Skeletal muscle satellite cell (primary cell): ENCODE measurements around the gene RRAS.
A peak's percentile ranks its signal among the peaks of the same experiment; 100 is the strongest.

Experiments used
- H3K27me3 ChIP-seq: 2 replicates; pipeline ENCODE4 v1.7.0; 2013; ENCODE audit warnings: low read length; ENCODE audit not compliant: control insufficient read depth, insufficient read depth
- H3K36me3 ChIP-seq: 2 replicates; pipeline ENCODE4 v1.7.0; 2013; ENCODE audit warnings: mild to moderate bottlenecking, control low read depth, low read length; ENCODE audit not compliant: insufficient read depth
- H3K4me1 ChIP-seq: 2 replicates; pipeline ENCODE4 v1.7.0; 2013; ENCODE audit warnings: low read length; ENCODE audit not compliant: control insufficient read depth, insufficient read depth
- H3K4me2 ChIP-seq: 2 replicates; pipeline ENCODE4 v1.7.0; 2013; ENCODE audit warnings: mild to moderate bottlenecking, low read length
- H3K4me3 ChIP-seq: 2 replicates; pipeline ENCODE4 v1.7.0; 2013; ENCODE audit warnings: low read length
- H3K9ac ChIP-seq: 2 replicates; pipeline ENCODE4 v1.7.0; 2013; ENCODE audit warnings: mild to moderate bottlenecking, low read depth, low read length, moderate library complexity
- H3K9me3 ChIP-seq: replicated peaks from 2 replicates; pipeline ENCODE4 v1.7.0; 2013; ENCODE audit warnings: mild to moderate bottlenecking, control low read depth, low read length

RRAS gene

GRCh38 chr19:49682274-49682673 is 42.3 kb upstream of the RRAS start:
- H3K27me3 ChIP-seq, result no peaks in the 10 kb centered on the region
- H3K4me1 ChIP-seq, result peaks cover 17% of the 10 kb centered on the region
- H3K36me3 ChIP-seq, result peaks cover 50% of the 10 kb centered on the region
- H3K4me2 ChIP-seq, result no peak overlapping the region
- no peak overlapping the region for H3K9ac ChIP-seq
- H3K9me3 ChIP-seq, result no peaks in the 10 kb centered on the region
- H3K4me3 ChIP-seq, result no peak overlapping the region

DNA sequence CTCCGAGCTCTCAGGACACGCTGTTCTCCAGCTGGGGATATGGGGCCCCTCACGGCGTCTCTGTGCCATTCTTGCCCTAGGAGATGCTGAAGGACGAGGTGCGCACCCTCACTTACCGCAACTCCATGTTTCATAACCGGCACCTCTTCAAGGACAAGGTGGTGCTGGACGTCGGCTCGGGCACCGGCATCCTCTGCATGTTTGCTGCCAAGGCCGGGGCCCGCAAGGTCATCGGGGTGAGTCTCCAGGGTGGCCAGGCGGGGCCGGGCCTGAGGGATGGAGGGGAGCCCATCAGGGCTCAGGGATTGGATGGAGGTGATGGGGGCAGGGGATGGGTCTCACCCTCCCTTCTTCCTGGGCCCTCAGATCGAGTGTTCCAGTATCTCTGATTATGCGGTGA is 41.9 kb upstream of the RRAS start:
- Histone ChIP-seq H3K9me3 (no peaks in the 10 kb centered on the region), H3K27me3 (no peaks in the 10 kb centered on the region), H3K4me2 (no peak overlapping the region), H3K4me3 (no peak overlapping the region), H3K36me3 (peaks cover 47% of the 10 kb centered on the region), H3K9ac (no peak overlapping the region), H3K4me1 (peaks cover 17% of the 10 kb centered on the region)

DNA sequence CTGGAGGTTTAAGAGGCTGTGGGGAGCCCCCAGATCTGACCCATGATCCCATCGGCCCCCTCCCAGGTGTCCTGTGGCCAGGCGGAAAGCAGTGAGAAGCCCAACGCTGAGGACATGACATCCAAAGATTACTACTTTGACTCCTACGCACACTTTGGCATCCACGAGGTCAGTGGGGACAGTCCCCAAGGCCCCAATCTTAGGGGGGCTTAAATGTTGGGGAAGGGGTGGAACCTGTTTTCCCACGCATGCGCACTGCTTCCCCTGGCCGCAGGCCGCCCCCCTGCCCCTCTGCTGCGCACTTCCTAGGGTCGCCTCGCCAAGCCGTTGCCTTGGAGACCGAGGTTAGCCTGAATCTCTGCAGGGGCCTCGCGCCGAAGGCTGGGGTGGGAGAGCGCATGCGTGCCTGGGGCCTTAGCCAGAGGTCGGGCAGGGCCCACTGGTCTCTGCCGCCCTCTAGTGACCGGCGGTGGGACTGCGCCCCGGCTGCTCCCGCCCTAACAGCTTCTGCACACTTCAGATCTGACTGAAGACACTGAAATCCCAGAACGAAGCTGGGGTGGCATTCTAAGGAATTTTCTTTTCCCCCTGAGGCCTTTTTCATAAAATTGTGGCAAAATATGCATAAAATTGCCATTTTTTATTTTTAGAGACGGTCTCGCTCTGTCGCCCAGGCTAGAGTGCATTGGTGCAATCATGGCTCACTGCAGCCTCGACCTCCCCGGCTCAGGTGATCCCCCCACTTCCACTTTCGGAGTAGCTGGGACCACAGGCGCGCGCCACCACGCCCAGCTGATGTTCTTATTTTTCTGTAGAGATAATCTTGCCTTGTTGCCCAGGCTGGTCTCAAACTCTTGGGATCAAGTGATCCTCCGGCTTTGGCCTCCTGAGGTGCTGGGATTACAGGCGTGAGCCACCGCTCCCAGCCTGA is 40.7 kb upstream of the RRAS start:
- H3K27me3 ChIP-seq, result no peaks in the 10 kb centered on the region
- H3K9me3 ChIP-seq, result no peaks in the 10 kb centered on the region
- H3K4me1 ChIP-seq, result peaks cover 21% of the 10 kb centered on the region
- H3K36me3 ChIP-seq, result peaks cover 39% of the 10 kb centered on the region
- peak overlapping the region; percentile 18 for H3K4me3 ChIP-seq
- H3K4me2 ChIP-seq, result peak overlapping the region; percentile 65
- H3K9ac ChIP-seq, result peak overlapping the region; percentile 26

DNA sequence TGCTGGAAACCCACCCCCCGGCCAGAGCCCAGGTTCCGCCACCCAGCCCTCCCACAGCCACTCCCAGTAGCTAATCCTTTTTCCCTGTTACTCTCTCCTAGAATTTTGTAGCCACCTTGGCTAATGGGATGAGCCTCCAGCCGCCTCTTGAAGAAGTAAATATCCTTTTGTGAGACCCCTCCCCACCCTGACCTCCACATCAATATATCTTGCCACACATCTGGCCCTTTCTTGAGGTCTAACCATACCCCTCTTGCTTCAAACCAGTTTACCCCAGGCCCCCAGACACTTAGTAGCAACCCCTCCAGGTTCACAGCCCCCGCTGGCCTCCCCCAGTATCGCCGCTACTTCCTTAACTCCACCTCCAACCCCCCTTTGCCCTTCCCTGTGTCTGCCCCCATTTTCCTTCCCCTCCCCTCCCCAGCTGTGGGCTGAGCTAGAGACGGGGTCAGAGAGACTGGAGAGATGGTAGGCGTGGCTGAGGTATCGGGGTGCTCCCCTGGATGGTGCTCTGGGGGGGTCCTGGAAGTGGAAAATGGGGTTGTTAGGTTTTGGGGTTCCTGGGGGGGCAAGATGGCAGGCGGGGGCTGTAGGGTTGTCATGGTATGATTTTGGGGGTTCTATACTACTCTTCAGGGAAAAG is 39.9 kb upstream of the RRAS start:
- Histone ChIP-seq H3K9ac (peak overlapping the region; percentile 26), H3K4me3 (peak overlapping the region; percentile 18), H3K9me3 (no peaks in the 10 kb centered on the region), H3K4me2 (peak overlapping the region; percentile 65), H3K36me3 (peaks cover 31% of the 10 kb centered on the region), H3K4me1 (peaks cover 22% of the 10 kb centered on the region), H3K27me3 (no peaks in the 10 kb centered on the region)

- H3K9me3 ChIP-seq, result no peaks in the 10 kb centered on the region
- H3K27me3 ChIP-seq, result no peaks in the 10 kb centered on the region
- peak overlapping the region; percentile 0 for H3K9ac ChIP-seq
- peaks cover 24% of the 10 kb centered on the region for H3K36me3 ChIP-seq
- no peak overlapping the region for H3K4me3 ChIP-seq
- peaks cover 25% of the 10 kb centered on the region for H3K4me1 ChIP-seq
- peak overlapping the region; percentile 65 for H3K4me2 ChIP-seq
These were observed 39.2 kb upstream of the RRAS start for GRCh38 chr19:49678985-49679770.

GRCh38 chr19:49677901-49678674 is 38.1 kb upstream of the RRAS start:
- Histone ChIP-seq H3K27me3 (no peaks in the 10 kb centered on the region), H3K4me1 (peaks cover 25% of the 10 kb centered on the region), H3K9ac (peak overlapping the region; percentile 99), H3K9me3 (no peaks in the 10 kb centered on the region), H3K4me2 (peak overlapping the region; percentile 94), H3K36me3 (peaks cover 15% of the 10 kb centered on the region), H3K4me3 (peak overlapping the region; percentile 99)

DNA sequence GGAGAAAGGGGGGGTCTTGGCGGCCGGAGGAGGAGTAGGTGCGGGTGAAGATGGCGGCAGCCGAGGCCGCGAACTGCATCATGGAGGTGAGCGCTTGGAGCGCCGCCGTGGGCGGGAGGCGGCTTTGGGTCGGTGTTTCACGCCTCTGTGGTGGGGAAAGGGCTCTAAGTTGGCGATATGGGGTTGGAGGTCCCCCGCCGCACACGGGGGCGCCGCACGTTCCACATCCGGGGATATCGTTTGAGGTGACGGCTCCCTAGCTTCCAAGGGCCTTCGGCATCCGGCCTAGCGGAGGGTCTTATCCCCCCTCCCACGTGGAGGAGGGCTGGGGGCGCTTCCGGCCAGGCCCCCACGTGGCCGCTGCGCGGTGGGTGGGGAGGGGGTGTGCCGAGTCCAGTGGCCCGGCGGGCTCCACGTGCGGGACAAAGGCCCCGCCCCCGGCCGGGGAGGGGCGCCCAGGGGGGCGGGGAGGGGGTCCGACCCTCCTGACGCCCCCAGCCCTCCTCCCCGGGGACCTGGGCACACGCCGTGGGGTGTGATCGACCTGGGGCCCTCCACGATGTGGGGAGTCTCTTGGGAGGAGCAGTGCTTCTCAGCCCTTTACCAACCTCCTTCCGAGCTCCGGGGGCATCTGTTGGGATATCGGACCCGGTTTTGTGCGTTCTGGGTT is 37.4 kb upstream of the RRAS start, which contains the start of gene PRMT1:
TSS of gene PRMT1 (plus strand) at position 41 of the 670 bp plus-strand sequence. CDS start at position 51, 10 bp downstream.
- Histone ChIP-seq H3K36me3 (peaks cover 11% of the 10 kb centered on the region), H3K27me3 (no peaks in the 10 kb centered on the region), H3K4me2 (peak within 1 kb of the TSS; percentile 94), H3K9me3 (no peaks in the 10 kb centered on the region), H3K9ac (peak within 1 kb of the TSS; percentile 99), H3K4me1 (peaks cover 25% of the 10 kb centered on the region), H3K4me3 (peak within 1 kb of the TSS; percentile 99)

- H3K9me3 ChIP-seq, result no peaks in the 10 kb centered on the region
- H3K4me2 ChIP-seq, result peak overlapping the region; percentile 94
- peak overlapping the region; percentile 99 for H3K4me3 ChIP-seq
- peaks cover 29% of the 10 kb centered on the region for H3K4me1 ChIP-seq
- peaks cover 6% of the 10 kb centered on the region for H3K36me3 ChIP-seq
- H3K9ac ChIP-seq, result peak overlapping the region; percentile 99
- no peaks in the 10 kb centered on the region for H3K27me3 ChIP-seq
These were observed 36.9 kb upstream of the RRAS start for GRCh38 chr19:49676784-49677230.

DNA sequence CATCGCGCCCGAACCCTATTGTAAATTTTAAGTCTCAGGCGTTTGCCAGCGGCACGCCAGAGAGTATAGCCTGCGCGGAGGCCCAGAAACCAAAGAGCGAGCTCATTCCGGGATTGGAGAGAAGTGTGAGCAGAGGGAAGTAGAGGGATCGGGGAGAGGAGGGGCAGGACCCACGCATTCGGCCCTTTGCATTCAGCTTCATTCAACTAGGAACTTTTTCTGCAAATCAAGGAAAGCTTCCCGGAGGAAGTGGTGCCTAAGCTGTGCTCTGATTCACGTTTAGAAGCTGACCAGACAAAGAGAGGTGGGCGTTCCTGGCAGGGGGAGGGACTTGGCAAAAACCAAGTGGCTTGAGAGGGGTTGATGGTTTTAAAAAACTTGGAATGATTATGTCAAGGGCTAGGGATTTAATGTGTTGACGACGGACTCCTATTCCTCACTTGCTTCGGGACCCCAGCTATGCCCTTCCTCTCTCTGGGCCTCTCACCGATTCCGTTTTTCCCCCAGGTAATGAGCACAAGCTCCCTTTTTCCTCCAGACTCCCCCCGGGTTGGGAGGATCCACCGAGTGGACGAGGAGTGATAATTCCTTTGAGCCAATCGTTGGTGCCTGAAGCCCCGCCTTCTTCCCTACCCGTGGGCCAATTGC is 36.3 kb upstream of the RRAS start:
- H3K4me2 ChIP-seq, result peak overlapping the region; percentile 91
- H3K9me3 ChIP-seq, result no peaks in the 10 kb centered on the region
- H3K27me3 ChIP-seq, result no peaks in the 10 kb centered on the region
- H3K9ac ChIP-seq, result peak overlapping the region; percentile 89
- peaks cover 4% of the 10 kb centered on the region for H3K36me3 ChIP-seq
- H3K4me1 ChIP-seq, result peaks cover 32% of the 10 kb centered on the region
- H3K4me3 ChIP-seq, result peak overlapping the region; percentile 68
